GM12875 (cell line): ENCODE measurements around the gene NDUFA3.
"Not testable (repeated sequence)": the region's sequence is repeated elsewhere in the genome, so short reads cannot be mapped to it uniquely, and the experiment has no call there.

Experiments
- H3K4me3 ChIP-seq: one replicate; pipeline ENCODE4 v1.5.1; 2011; ENCODE audit warnings: low read depth, low read length, control low read depth
- TF ChIP-seq, protein P1 (sequence below): IDR thresholded peaks from 2 replicates; pipeline ENCODE4 v1.5.1; 2011; ENCODE audit warnings: low read depth, mild to moderate bottlenecking, control low read depth, inconsistent platforms, low read length, moderate library complexity, borderline replicate concordance; ENCODE audit not compliant: insufficient read depth

Gene NDUFA3

DNA sequence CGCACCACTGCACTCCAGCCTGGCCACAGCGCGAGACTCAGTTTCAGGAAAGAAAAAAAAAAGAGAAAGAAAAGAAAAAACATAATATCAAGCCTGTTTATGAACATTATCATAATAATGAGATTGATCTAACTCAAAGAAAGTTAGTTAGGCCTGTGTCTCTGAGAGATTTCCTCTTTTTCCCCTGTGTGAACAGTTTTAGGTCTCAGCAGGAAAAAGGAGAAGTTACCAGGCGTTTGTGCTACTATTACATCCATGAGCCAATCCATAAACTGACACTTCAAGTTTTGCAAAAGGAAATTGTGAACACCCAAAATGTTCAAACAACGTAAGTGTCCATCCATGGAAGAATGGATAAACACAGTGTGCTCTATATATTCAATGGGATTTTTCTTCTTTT, 25.3 kb upstream of the NDUFA3 start:
- TF ChIP-seq, protein P1, sequence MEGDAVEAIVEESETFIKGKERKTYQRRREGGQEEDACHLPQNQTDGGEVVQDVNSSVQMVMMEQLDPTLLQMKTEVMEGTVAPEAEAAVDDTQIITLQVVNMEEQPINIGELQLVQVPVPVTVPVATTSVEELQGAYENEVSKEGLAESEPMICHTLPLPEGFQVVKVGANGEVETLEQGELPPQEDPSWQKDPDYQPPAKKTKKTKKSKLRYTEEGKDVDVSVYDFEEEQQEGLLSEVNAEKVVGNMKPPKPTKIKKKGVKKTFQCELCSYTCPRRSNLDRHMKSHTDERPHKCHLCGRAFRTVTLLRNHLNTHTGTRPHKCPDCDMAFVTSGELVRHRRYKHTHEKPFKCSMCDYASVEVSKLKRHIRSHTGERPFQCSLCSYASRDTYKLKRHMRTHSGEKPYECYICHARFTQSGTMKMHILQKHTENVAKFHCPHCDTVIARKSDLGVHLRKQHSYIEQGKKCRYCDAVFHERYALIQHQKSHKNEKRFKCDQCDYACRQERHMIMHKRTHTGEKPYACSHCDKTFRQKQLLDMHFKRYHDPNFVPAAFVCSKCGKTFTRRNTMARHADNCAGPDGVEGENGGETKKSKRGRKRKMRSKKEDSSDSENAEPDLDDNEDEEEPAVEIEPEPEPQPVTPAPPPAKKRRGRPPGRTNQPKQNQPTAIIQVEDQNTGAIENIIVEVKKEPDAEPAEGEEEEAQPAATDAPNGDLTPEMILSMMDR = no peak
- H3K4me3 ChIP-seq = no peak overlapping the region

DNA sequence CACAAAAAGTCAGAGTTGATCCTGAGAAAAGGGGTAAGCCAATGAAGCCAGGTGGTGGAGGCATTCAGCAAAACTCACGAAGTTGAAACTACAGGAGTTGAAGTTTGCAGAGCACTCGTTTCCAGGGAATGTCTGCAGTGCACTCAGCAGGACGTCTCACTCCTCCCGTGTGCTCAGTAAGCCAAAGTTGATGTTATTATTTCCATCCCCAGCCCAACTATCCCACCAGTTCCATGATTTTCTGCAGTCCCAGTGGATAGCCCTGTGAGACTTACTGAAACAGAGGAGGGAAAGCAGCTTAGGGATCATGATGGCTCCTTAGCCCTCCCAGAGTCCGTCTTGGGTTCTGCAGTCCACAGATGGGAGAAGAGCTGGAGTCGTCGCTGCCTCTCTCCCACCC, 21.6 kb upstream of the NDUFA3 start, which contains the start of gene TARM1:
TARM1 (minus strand) TSS at position 334 of the 400 bp plus-strand sequence; CDS start at position 309, 25 bp downstream.
- TF ChIP-seq, protein P1 = no peak
- H3K4me3 ChIP-seq = no peak within 1 kb of the TSS

DNA sequence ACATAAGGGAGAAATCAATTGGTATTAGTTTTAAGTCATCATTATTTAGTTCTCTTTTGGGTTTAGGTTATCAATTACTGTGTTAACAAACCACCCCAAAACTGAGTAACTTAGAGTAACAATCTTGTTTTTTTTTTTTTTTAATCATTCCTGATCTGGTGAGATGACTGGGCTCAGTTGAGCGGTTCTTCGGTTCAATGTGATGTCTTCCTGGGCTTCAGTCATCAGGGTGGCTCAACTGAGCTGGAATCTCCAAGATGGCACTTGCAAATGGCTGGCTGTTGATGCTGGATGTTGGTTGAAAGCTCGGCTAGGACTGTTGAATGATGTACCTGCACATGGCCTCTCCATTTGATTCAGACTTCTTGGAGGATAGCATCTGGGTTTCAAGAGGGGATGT, 18.2 kb upstream of the NDUFA3 start:
- H3K4me3 ChIP-seq = no peak overlapping the region
- TF ChIP-seq, protein P1 = no peak

DNA sequence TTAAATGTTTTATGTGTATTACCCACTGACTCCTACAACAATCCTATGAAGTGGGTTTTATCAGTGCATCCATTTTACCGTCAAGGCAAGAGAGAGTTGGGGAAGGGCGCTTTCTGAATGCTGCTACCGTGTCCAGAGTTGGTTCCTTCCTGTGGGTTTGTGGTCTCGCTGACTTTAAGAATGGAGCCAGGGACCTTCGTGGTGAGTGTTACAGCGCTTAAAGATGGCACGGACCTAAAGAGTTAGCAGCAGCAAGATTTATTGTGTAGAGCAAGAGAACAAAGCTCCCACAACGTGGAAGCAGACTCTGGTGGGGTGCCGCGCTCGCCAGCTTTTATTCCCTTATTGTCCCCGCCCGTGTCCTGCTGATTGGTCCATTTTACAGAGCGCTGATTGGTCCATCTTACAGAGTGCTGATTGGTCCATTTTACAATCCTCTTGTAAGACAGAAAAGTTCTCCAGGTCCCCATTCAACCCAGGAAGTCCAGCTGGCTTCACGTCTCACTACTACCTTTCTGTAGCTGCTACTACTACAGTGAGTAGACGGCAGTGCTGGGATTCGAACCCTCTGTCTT, 8.1 kb upstream of the NDUFA3 start:
- no peak overlapping the region for H3K4me3 ChIP-seq
- TF ChIP-seq, protein P1 = no peak

DNA sequence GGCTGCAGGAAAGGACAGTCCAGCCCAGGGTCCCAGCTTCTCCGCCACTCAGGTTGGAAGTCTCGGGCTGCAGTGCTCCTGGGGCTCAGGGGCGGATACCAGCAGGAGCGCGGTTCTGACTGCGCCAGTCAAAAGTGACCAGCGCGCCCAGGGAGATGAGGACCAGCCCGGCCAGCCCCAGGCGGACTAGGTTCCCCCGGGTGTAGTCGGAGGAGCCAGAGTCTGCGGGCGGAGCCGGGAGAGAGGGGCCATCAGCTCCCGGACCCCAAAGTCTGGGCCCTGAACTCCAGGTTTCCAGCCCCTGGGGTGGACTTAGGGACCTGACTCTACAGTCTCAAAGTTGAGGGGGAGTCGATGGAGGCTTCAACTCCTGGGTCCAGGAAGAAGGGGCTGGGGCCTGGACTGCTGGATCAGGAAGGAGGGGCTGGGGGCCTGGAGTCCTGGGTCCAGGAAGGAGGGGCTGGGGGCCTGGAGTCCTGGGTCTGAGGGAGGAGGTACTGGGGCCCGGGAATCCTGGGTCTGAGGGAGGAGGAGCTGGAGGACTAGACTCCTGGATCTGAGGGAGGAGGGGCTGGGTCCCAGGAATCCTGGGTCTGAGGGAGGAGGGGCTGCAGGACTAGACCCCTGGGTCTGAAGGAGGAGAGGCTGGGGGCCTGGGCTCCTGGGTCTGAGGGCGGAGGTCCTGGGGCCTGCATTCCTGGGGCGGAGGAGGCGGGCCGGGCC, 7.4 kb upstream of the NDUFA3 start:
- H3K4me3 ChIP-seq = no peak overlapping the region

DNA sequence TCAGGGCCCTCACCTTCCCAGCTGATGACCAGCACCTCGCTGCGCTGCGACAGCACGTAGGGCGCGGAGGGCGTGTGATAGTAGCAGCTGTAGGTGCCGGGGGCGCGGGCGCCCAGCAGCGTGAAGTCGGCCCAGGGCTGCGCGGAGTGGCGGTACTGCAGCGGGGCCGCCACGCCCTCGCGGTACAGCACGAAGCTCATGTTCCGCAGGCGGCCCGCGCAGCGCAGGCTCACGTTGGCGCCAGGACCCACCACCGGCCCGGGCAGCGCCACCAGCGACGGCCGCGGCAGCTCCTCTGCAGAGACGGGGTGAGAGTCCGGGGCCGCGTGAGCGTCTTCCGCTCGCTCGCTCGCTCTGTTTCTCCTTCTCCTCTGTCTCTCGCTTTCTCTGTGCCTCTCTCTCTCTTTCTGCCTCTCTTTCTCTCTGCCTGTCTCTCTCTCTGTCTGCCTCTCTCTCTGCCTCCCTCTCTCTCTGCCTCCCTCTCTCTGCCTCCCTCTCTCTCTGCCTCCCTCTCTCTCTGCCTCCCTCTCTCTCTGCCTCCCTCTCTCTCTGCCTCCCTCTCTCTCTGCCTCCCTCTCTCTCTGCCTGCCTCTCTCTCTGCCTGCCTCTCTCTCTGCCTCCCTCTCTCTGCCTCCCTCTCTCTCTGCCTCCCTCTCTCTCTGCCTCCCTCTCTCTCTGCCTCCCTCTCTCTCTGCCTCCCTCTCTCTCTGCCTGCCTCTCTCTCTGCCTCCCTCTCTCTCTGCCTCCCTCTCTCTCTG, 6.6 kb upstream of the NDUFA3 start:
- not testable (repeated sequence) for H3K4me3 ChIP-seq

More for the DNA sequence above, 7.4 kb upstream of the NDUFA3 start:
- TF ChIP-seq, protein P1 = no peak

DNA sequence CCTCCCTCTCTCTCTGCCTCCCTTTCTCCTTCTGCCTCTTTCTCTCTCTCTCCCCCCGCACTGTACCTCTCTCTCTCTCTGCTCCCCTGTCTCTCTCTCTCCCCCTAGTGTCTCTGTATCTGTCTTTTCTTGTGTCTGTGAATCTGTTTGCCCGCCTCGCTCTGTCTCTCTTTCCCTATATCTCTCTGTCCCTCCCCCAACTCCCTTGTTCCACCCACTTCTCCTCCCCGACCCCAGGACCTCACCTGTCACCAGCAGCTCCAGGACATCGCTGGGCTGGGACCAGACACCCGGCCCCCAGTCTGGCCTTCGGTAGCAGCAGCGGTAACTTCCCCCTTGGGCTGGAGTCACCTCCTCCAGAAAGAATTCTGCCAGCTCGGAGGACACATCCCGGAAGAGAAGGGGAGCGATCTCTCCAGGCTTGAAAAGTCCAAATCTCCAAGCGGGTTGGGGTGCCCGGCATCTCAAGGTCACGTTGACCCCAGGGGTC, 6.0 kb upstream of the NDUFA3 start:
- TF ChIP-seq, protein P1 = no peak
- H3K4me3 ChIP-seq = no peak overlapping the region
